ENCODE measurements around the gene CIITA. TPM values are rescaled to one million over a fixed set of nuclear protein-coding genes. Genes with fewer than 3 reads are reported as not detected.
A peak's percentile ranks its signal among the peaks of the same experiment; 100 is the strongest.

The CIITA gene
- total RNA-seq, 1 experiment from 2014 or later, result not detected

GRCh38 chr16:10943064-10943353, 66.0 kb downstream of the CIITA start:
- Histone ChIP-seq H3T11ph (ENCODE audit: low read length) (no peak overlapping the region), H3K4me1 (ENCODE audit: insufficient read depth, low read length) (peaks cover 11% of the 10 kb centered on the region; the same call in 1 of the 2 replicates), H3K4me2 (ENCODE audit: insufficient read depth, insufficient read length, low read length) (peak overlapping the region; percentile 51), H3K9me3 (ENCODE audit: control insufficient read depth, low read depth, low read length) (no peaks in the 10 kb centered on the region), H4K91ac (ENCODE audit: insufficient read length, low read depth, low read length) (no peak overlapping the region), H3K79me2 (ENCODE audit: insufficient read depth, low read length) (no peaks in the 10 kb centered on the region; the same call in 1 of the 2 replicates), H2BK120ac (ENCODE audit: low read depth, low read length, poor library complexity, severe bottlenecking) (no peak overlapping the region), H3K4ac (ENCODE audit: low read depth, low read length) (no peak overlapping the region), H3K18ac (ENCODE audit: insufficient read length, low read depth, low read length) (no peak overlapping the region), H3K79me1 (ENCODE audit: insufficient read depth, low read depth, low read length, poor library complexity, severe bottlenecking) (peaks cover 6% of the 10 kb centered on the region), H2BK15ac (ENCODE audit: low read depth, low read length) (no peak overlapping the region), H3K27ac (ENCODE audit: insufficient read length, low read depth, low read length) (no peak overlapping the region), H4K8ac (replicated peaks; ENCODE audit: insufficient read length, low read depth, low read length) (no peak overlapping the region), H3K23ac (ENCODE audit: insufficient read length, low read depth, low read length) (no peak overlapping the region), H2BK20ac (ENCODE audit: low read depth, low read length, poor library complexity, severe bottlenecking) (no peak overlapping the region), H3K9ac (ENCODE audit: extremely low read depth, insufficient read length, low read length) (no peak overlapping the region), H4K20me1 (ENCODE audit: control insufficient read depth, insufficient read depth, insufficient read length) (no peaks in the 10 kb centered on the region), H3K27me3 (ENCODE audit: insufficient read depth, low read length) (no peaks in the 10 kb centered on the region), H3K14ac (ENCODE audit: insufficient read depth, low read length) (no peak overlapping the region), H2AFZ (ENCODE audit: low read length) (no peak overlapping the region), H2AK5ac (ENCODE audit: insufficient read length, low read length) (no peak overlapping the region), H3K56ac (ENCODE audit: insufficient read length, low read depth, low read length) (no peak overlapping the region), H3K23me2 (ENCODE audit: insufficient read length, low read depth, low read length, poor library complexity, severe bottlenecking) (peaks cover 11% of the 10 kb centered on the region), H2BK5ac (ENCODE audit: insufficient read length, low read length) (no peak overlapping the region), H4K5ac (ENCODE audit: insufficient read length, low read depth, low read length) (no peak overlapping the region), H2BK12ac (ENCODE audit: insufficient read length, low read depth, low read length) (no peak overlapping the region)
- no peak for DNase-seq
- H3K4me3 Mint-ChIP-seq, result peak overlapping the region; percentile 87 to 95
- peaks cover 52 to 62% of the 10 kb centered on the region in 2 experiments for H3K4me1 Mint-ChIP-seq
- H3K27me3 Mint-ChIP-seq (ENCODE audit: low read depth), result no peaks in the 10 kb centered on the region; the same call in 1 of the 2 replicates
- TF ChIP-seq, protein P1, sequence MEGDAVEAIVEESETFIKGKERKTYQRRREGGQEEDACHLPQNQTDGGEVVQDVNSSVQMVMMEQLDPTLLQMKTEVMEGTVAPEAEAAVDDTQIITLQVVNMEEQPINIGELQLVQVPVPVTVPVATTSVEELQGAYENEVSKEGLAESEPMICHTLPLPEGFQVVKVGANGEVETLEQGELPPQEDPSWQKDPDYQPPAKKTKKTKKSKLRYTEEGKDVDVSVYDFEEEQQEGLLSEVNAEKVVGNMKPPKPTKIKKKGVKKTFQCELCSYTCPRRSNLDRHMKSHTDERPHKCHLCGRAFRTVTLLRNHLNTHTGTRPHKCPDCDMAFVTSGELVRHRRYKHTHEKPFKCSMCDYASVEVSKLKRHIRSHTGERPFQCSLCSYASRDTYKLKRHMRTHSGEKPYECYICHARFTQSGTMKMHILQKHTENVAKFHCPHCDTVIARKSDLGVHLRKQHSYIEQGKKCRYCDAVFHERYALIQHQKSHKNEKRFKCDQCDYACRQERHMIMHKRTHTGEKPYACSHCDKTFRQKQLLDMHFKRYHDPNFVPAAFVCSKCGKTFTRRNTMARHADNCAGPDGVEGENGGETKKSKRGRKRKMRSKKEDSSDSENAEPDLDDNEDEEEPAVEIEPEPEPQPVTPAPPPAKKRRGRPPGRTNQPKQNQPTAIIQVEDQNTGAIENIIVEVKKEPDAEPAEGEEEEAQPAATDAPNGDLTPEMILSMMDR (conservative IDR thresholded peaks at IDR 0.05), result no peak
- no CpG with 5 or more reads among the region's 7 CpGs for WGBS (ENCODE audit: extremely low coverage, insufficient read length, low lambda C conversion rate)
- H3K36me3 Mint-ChIP-seq (ENCODE audit: insufficient read depth in 1 of 3, low read depth in 3 of 3), result peaks cover 8 to 19% (median 8%) of the 10 kb centered on the region in 3 experiments; a peak in 6 of 7 replicates
- H3K27ac Mint-ChIP-seq, result no peak overlapping the region
- H3K9me3 Mint-ChIP-seq, result no peaks in the 10 kb centered on the region
